Muscle of leg (tissue), 11 donors: ENCODE measurements around the gene SLC35B2. TPM values are rescaled to one million over a fixed set of nuclear protein-coding genes. Genes with fewer than 3 reads are reported as not detected.

Experiments
- DNase-seq: peaks from one replicate; pipeline ENCODE4 v3.0.0; 2013
- H3K27ac ChIP-seq: one replicate; pipeline ENCODE4 v1.5.1; 2013; ENCODE audit warnings: mild to moderate bottlenecking, low read length, control low read depth
- H3K27me3 ChIP-seq: one replicate; pipeline ENCODE4 v1.6.1; 2013; ENCODE audit warnings: low read length; ENCODE audit not compliant: control insufficient read depth, insufficient read depth
- H3K36me3 ChIP-seq: one replicate; pipeline ENCODE4 v1.6.1; 2013; ENCODE audit warnings: low read length; ENCODE audit not compliant: control insufficient read depth, insufficient read depth
- H3K4me1 ChIP-seq: one replicate; pipeline ENCODE4 v1.6.1; 2013; ENCODE audit warnings: low read length; ENCODE audit not compliant: control insufficient read depth, insufficient read depth
- H3K4me3 ChIP-seq: one replicate; pipeline ENCODE4 v1.5.1; 2013; ENCODE audit warnings: low read length, control low read depth
- H3K9me3 ChIP-seq: replicated peaks from 2 replicates; pipeline ENCODE4 v1.6.1; 2013; ENCODE audit warnings: low read depth, low read length; ENCODE audit not compliant: control insufficient read depth
- WGBS: methylation state at CpG from one replicate; pipeline ENCODE4 v1.1.5; 2013; ENCODE audit warnings: missing lambda C conversion rate; ENCODE audit not compliant: insufficient coverage; 5-methylcytosine and 5-hydroxymethylcytosine counted together
- polyA plus RNA-seq, 8 donors: library from polyadenylated mRNA; unstranded; fragments of 120-200 nt; gene quantifications; one replicate each; pipeline versions ENCODE4 v1.2.1 to v1.2.3, GENCODE V29; 2013; ENCODE audit warnings: inconsistent platforms in 1 of 8, low replicate concordance in 1 of 8; ENCODE audit not compliant: insufficient read length in 8 of 8, insufficient read depth in 1 of 8
- total RNA-seq: library from RNA; stranded (reverse); fragments of 120-200 nt; gene quantifications from one replicate; pipeline ENCODE4 v1.2.4, GENCODE V29; 2013

SLC35B2 gene
- total and polyA plus RNA-seq, 9 donors, result 27.6 to 42.4 (median 34.8) TPM

- DNase-seq, result no peak
- no peaks in the 10 kb centered on the region for H3K9me3 ChIP-seq
- H3K4me3 ChIP-seq, result no peak overlapping the region
- 54% methylated on average over 5 of the region's 7 CpGs for WGBS
- H3K4me1 ChIP-seq, result peaks cover 35% of the 10 kb centered on the region
- peaks cover 3% of the 10 kb centered on the region for H3K27me3 ChIP-seq
- H3K27ac ChIP-seq, result peak overlapping the region; percentile 7
- peaks cover 25% of the 10 kb centered on the region for H3K36me3 ChIP-seq
Measured at GRCh38 chr6:44262467-44263353, 5.4 kb upstream of the SLC35B2 start.

GRCh38 chr6:44261581-44261980, 4.3 kb upstream of the SLC35B2 start:
- H3K27me3 ChIP-seq, result peaks cover 2% of the 10 kb centered on the region
- 93% methylated on average over 8 of the region's 8 CpGs for WGBS
- DNase-seq, result no peak
- H3K4me3 ChIP-seq, result no peak overlapping the region
- H3K27ac ChIP-seq, result no peak overlapping the region
- peaks cover 25% of the 10 kb centered on the region for H3K36me3 ChIP-seq
- H3K9me3 ChIP-seq, result no peaks in the 10 kb centered on the region
- H3K4me1 ChIP-seq, result peaks cover 40% of the 10 kb centered on the region

- DNase-seq, result no peak
- no peaks in the 10 kb centered on the region for H3K9me3 ChIP-seq
- no peaks in the 10 kb centered on the region for H3K27me3 ChIP-seq
- H3K4me3 ChIP-seq, result no peak overlapping the region
- H3K36me3 ChIP-seq, result peaks cover 25% of the 10 kb centered on the region
- H3K4me1 ChIP-seq, result peaks cover 47% of the 10 kb centered on the region
- no peak overlapping the region for H3K27ac ChIP-seq
- WGBS, result 95% methylated on average over 6 of the region's 6 CpGs
Measured at GRCh38 chr6:44260451-44261297, 3.3 kb upstream of the SLC35B2 start.

GRCh38 chr6:44260011-44260410, 2.7 kb upstream of the SLC35B2 start:
- DNase-seq, result no peak
- Histone ChIP-seq H3K27ac (no peak overlapping the region), H3K4me3 (no peak overlapping the region), H3K9me3 (no peaks in the 10 kb centered on the region), H3K4me1 (peaks cover 49% of the 10 kb centered on the region), H3K36me3 (peaks cover 29% of the 10 kb centered on the region), H3K27me3 (no peaks in the 10 kb centered on the region)
- 97% methylated on average over 7 of the region's 8 CpGs for WGBS

- H3K4me3 ChIP-seq, result no peak overlapping the region
- H3K9me3 ChIP-seq, result no peaks in the 10 kb centered on the region
- no peaks in the 10 kb centered on the region for H3K27me3 ChIP-seq
- DNase-seq, result no peak
- H3K4me1 ChIP-seq, result peaks cover 40% of the 10 kb centered on the region
- WGBS, result 75% methylated on average over 3 of the region's 3 CpGs
- H3K27ac ChIP-seq, result no peak overlapping the region
- peaks cover 40% of the 10 kb centered on the region for H3K36me3 ChIP-seq
Measured at GRCh38 chr6:44258921-44259320, 1.6 kb upstream of the SLC35B2 start.

- Histone ChIP-seq H3K27me3 (no peaks in the 10 kb centered on the region), H3K27ac (no peak overlapping the region), H3K9me3 (no peaks in the 10 kb centered on the region), H3K4me1 (peaks cover 35% of the 10 kb centered on the region), H3K36me3 (peaks cover 46% of the 10 kb centered on the region), H3K4me3 (no peak overlapping the region)
- no peak for DNase-seq
- 81% methylated on average over 7 of the region's 9 CpGs for WGBS
Measured at GRCh38 chr6:44258325-44258863, 1.1 kb upstream of the SLC35B2 start.

GRCh38 chr6:44257753-44258324, 511 bp upstream of the SLC35B2 start:
- Histone ChIP-seq H3K27me3 (no peaks in the 10 kb centered on the region), H3K4me3 (peak overlapping the region; percentile 41), H3K27ac (peak overlapping the region; percentile 62), H3K9me3 (no peaks in the 10 kb centered on the region), H3K4me1 (peaks cover 29% of the 10 kb centered on the region), H3K36me3 (peaks cover 51% of the 10 kb centered on the region)
- DNase-seq, result no peak
- WGBS, result 28% methylated on average over 12 of the region's 15 CpGs

GRCh38 chr6:44256775-44257024, 628 bp downstream of the SLC35B2 start:
- Histone ChIP-seq H3K36me3 (peaks cover 58% of the 10 kb centered on the region), H3K9me3 (no peaks in the 10 kb centered on the region), H3K4me1 (peaks cover 22% of the 10 kb centered on the region), H3K27me3 (no peaks in the 10 kb centered on the region), H3K27ac (peak overlapping the region; percentile 93), H3K4me3 (peak overlapping the region; percentile 91)
- DNase-seq, result no peak
- 0% methylated on average over 9 of the region's 12 CpGs for WGBS

- no peaks in the 10 kb centered on the region for H3K9me3 ChIP-seq
- WGBS, result 13% methylated on average over 12 of the region's 15 CpGs
- H3K4me3 ChIP-seq, result peak overlapping the region; percentile 91
- peaks cover 60% of the 10 kb centered on the region for H3K36me3 ChIP-seq
- no peak for DNase-seq
- no peaks in the 10 kb centered on the region for H3K27me3 ChIP-seq
- H3K4me1 ChIP-seq, result peaks cover 22% of the 10 kb centered on the region
- peak overlapping the region; percentile 93 for H3K27ac ChIP-seq
Measured at GRCh38 chr6:44255871-44256774, 1.2 kb downstream of the SLC35B2 start.
